ENCODE data around the gene SMG1.
"Not testable (repeated sequence)": the region's sequence is repeated elsewhere in the genome, so short reads cannot be mapped to it uniquely, and the experiment has no call there.

SMG1 gene

DNA sequence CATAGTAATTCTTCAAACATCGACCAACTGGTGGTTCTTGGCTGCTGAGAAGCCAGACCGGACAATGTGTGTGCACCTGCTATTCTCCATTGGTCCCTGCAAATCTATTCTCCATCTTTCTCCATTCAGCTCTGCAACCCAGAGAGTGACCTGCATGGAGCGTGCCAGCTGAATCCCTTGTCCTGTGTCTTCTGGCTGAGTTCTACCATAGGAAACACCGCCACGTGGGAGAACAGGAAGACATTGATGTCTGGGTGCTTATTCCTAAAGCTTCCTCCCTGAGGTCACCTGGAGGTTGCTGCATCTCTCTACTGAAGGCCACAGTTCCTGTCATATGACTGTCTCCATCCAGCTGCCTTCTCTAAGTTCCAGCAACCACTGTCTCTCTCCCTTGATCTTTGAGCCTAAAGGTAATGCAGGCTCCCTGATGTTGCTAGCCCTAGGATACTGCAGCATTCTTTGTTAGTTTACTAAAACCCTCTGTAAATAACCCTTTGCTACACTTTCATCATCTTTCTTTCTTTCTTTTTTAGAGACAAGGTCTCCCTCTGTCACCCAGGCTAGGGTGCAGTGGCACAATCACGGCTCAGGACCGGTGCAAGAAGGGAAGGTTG, 10.6 kb upstream of the SMG1 start:
- H3K4me3 ChIP-seq (ENCODE audit: low read depth, low read length), result no peak overlapping the region
- DNase-seq (ENCODE audit: low read depth), result no peak
- in situ Hi-C loops (cut with HindIII; ENCODE audit: low sequenced_read_pairs), result no loop called here
- TF ChIP-seq CTCF (IDR thresholded peaks at IDR 0.05; ENCODE audit: low read depth, low read length, missing control alignments), result no peak

GRCh38 chr16:18933501-18933900, 7.3 kb upstream of the SMG1 start:
- no peak overlapping the region for H3K4me3 ChIP-seq (ENCODE audit: low read depth, low read length)
- TF ChIP-seq CTCF (IDR thresholded peaks at IDR 0.05; ENCODE audit: low read depth, low read length, missing control alignments), result no peak
- in situ Hi-C loops (cut with HindIII; ENCODE audit: low sequenced_read_pairs), result no loop called here
- DNase-seq (ENCODE audit: low read depth), result no peak

DNA sequence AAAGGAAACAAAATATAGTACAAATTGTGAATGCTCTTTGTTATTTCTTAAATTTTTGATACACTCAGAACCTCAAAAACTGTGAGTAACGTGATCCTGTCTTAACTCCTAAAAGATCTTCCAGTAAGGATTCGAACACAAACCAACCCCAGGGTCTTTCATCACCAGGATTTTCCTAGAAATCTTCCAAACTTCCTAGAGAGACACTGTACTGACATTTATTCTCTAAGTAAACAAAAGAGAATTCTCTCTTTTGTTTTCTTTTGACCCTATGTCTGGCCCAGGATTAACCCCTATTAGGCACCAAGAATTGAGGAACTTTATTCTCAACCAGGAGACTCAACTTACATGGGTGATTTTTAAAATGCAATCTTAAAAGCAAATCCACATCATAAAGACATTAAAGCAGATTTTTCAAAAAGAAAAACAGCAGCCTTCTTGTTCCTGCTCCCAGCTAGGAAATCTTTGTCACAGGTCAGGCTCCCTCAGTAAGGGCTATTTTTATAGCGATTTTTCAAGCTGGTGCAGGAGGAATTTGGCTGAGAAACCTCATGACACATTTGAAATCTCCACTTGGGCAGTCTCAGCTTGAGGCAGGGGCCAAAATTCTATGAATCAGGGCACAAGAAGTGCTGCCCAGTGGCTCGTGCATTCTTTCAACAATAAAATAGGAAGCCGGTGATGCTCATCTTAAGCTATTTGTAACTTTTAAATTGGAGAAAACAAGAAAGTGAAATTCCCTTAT, 6.2 kb upstream of the SMG1 start:
- peak; percentile 13 for DNase-seq (ENCODE audit: low read depth)
- in situ Hi-C loops (cut with HindIII; ENCODE audit: low sequenced_read_pairs), result no loop called here

DNA sequence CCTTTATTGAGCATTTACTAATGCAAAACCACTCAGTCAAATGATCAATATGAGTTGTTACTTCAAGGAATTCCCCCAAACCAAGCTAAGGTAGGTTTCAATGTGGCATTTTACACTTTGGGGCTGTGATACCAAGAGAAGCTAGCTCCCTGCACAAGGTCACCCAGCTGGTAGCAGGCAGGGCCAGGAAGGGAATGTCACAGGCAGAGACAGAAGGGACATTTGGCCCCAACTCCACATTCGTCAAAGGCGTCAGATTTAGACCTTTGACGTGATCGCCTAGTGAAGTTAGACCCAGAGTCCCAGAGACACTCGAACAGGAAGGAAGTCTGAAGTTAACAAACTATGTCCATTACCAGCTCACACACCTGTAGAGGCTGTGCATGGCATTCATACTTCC, 5.5 kb upstream of the SMG1 start:
- DNase-seq (ENCODE audit: low read depth), result no peak
- in situ Hi-C loops (cut with HindIII; ENCODE audit: low sequenced_read_pairs), result no loop called here
- TF ChIP-seq CTCF (IDR thresholded peaks at IDR 0.05; ENCODE audit: low read depth, low read length, missing control alignments), result no peak
- no peak overlapping the region for H3K4me3 ChIP-seq (ENCODE audit: low read depth, low read length)

More for the DNA sequence above, 6.2 kb upstream of the SMG1 start:
- H3K4me3 ChIP-seq (ENCODE audit: low read depth, low read length), result no peak overlapping the region
- no peak for TF ChIP-seq CTCF (IDR thresholded peaks at IDR 0.05; ENCODE audit: low read depth, low read length, missing control alignments)

- DNase-seq (ENCODE audit: low read depth); in situ Hi-C loops (cut with HindIII; ENCODE audit: low sequenced_read_pairs): not testable (repeated sequence)
These were observed 3.9 kb upstream of the SMG1 start for GRCh38 chr16:18930095-18930494.

GRCh38 chr16:18928073-18928472, 1.9 kb upstream of the SMG1 start:
- in situ Hi-C loops (cut with HindIII; ENCODE audit: low sequenced_read_pairs); H3K4me3 ChIP-seq (ENCODE audit: low read depth, low read length); DNase-seq (ENCODE audit: low read depth): not testable (repeated sequence)

More at GRCh38 chr16:18930095-18930494, 3.9 kb upstream of the SMG1 start:
- not testable (repeated sequence) for H3K4me3 ChIP-seq (ENCODE audit: low read depth, low read length)

DNA sequence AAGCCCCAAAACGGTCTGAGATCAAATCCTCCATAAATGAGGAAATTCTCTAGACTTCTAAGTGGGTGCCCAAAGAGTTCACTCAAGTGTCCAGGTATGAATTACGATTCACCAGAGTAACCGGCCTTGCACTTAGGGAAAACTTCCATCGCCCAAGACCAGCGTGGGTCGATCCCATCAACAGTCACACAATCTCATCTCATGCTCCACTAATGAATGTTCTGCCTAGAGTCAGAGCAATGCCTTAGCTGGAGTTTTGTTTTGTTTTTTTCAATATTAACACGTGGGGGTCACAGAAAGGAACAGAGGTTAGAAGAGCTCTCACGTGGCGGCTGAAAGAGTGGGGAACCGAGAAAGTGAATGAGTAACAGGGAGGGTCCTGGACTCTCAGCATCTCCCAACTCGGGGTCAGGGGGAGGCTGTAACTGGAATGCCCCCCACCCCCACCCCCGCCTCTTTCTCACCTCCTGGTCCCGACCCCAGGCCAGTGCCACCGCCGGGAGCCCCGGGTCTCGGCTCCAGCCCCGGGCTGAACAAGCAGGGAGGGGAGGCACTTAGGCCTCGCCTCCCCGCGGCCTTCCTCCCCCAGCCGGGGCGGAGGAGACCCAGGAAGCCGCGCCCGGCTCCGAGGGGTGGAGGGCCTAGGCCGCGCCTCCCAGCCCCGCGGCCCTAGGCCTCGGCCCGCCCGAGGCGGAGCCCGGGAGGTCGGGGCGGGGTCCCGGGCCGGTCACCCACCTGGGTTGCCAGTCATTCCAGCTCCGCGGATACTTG, 808 bp downstream of the SMG1 start:
- in situ Hi-C loops (cut with HindIII; ENCODE audit: low sequenced_read_pairs); DNase-seq (ENCODE audit: low read depth): not testable (repeated sequence)
- peak overlapping the region; percentile 63 for H3K4me3 ChIP-seq (ENCODE audit: low read depth, low read length)

- in situ Hi-C loops (cut with HindIII; ENCODE audit: low sequenced_read_pairs); H3K4me3 ChIP-seq (ENCODE audit: low read depth, low read length); DNase-seq (ENCODE audit: low read depth): not testable (repeated sequence)
These were observed 2.3 kb downstream of the SMG1 start for GRCh38 chr16:18923935-18924334.

DNA sequence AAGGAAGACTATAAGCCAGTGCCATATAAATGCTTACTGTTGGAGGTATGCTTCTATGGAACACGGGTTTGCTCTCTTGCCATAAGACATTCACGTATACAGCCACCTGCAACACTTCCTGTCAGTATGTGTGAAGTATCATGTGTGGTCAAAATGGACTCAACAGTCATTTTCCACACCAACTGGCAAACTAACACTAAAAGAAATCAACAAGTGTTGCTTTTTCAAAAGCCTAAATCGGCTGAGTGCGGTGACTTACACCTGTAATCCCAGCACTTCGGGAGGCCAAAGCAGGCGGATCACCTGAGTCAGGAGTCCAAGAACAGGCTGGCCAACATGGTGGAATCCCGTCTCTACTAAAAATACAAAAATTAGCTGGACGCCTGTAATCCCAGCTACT, 3.1 kb downstream of the SMG1 start:
- H3K4me3 ChIP-seq (ENCODE audit: low read depth, low read length); in situ Hi-C loops (cut with HindIII; ENCODE audit: low sequenced_read_pairs); DNase-seq (ENCODE audit: low read depth): not testable (repeated sequence)

DNA sequence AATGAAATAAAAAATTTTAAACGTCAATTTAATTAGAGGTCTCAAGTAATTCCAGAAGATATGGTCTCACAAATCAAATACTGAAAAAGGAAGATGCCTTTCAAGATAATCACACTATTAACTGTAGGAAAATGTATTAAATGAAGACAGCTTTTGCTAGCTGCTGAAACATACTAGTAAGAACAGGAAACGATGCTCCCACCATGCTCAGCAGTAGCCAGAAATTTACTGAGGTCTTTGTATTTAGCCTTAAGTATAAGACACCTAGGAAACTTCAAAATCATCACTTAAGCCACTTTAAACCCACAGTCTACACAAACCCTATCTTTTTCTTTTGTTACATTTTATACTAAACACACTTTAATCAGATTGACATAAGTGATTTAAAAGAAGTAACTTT, 16.6 kb downstream of the SMG1 start:
- DNase-seq (ENCODE audit: low read depth); in situ Hi-C loops (cut with HindIII; ENCODE audit: low sequenced_read_pairs); H3K4me3 ChIP-seq (ENCODE audit: low read depth, low read length): not testable (repeated sequence)

- in situ Hi-C loops (cut with HindIII; ENCODE audit: low sequenced_read_pairs); H3K4me3 ChIP-seq (ENCODE audit: low read depth, low read length); DNase-seq (ENCODE audit: low read depth): not testable (repeated sequence)
These were observed 17.5 kb downstream of the SMG1 start for GRCh38 chr16:18908716-18909115.

- in situ Hi-C loops (cut with HindIII; ENCODE audit: low sequenced_read_pairs); DNase-seq (ENCODE audit: low read depth): not testable (repeated sequence)
These were observed 23.4 kb downstream of the SMG1 start for GRCh38 chr16:18902778-18903177.

More at GRCh38 chr16:18902778-18903177, 23.4 kb downstream of the SMG1 start:
- H3K4me3 ChIP-seq (ENCODE audit: low read depth, low read length), result not testable (repeated sequence)
